Heart right ventricle (tissue), 16 donors: ENCODE measurements around the gene MTG2. TPM values are rescaled to one million over a fixed set of nuclear protein-coding genes. Genes with fewer than 3 reads are reported as not detected.

Experiments used
- ATAC-seq, 8 donors: fragments of 200-7000 bp; cut with Tn5 transposase; one replicate each; pipeline ENCODE4 v1.9.1; 2020; ENCODE audit warnings: mild to moderate bottlenecking in 8 of 8, moderate library complexity in 8 of 8, moderate number of reproducible peaks in 1 of 8
- DNase-seq, 2 donors: peaks; one replicate each; pipeline ENCODE4 v3.0.0-alpha.2; 2020
- H3K27ac ChIP-seq, 10 donors: fragments of 200-600 bp; sonication (generic) in 2 of 10; one replicate each; pipeline versions ENCODE4 v1.5.0 to v1.8.0; 2020 to 2022; ENCODE audit warnings: mild to moderate bottlenecking in 3 of 10
- H3K27me3 ChIP-seq, 7 donors: fragments of 200-600 bp; one replicate each; pipeline ENCODE4 v1.8.0; 2021 to 2022; ENCODE audit warnings: mild to moderate bottlenecking in 2 of 7
- H3K36me3 ChIP-seq, 9 donors: fragments of 200-600 bp; sonication (generic) in 1 of 9; one replicate each; pipeline versions ENCODE4 v1.5.0 to v1.8.0; 2020 to 2022; ENCODE audit warnings: mild to moderate bottlenecking in 2 of 9
- H3K4me1 ChIP-seq, 9 donors: fragments of 200-600 bp; sonication (generic) in 1 of 9; one replicate each; pipeline versions ENCODE4 v1.5.0 to v1.8.0; 2020 to 2022; ENCODE audit warnings: mild to moderate bottlenecking in 4 of 9
- H3K4me3 ChIP-seq, 10 donors: fragments of 200-600 bp; sonication (generic) in 2 of 10; one replicate each; pipeline versions ENCODE4 v1.5.0 to v1.8.0; 2020 to 2022; ENCODE audit warnings: mild to moderate bottlenecking in 7 of 10, moderate library complexity in 2 of 10
- H3K9me3 ChIP-seq, 11 donors: fragments of 200-600 bp in 10 of 11; sonication (generic) in 2 of 11; one replicate each; pipeline versions ENCODE4 v1.5.0 to v1.8.0; 2013 to 2022; ENCODE audit warnings: mild to moderate bottlenecking in 2 of 11, control low read depth in 1 of 11, moderate library complexity in 1 of 11
- WGBS, 2 donors: extraction: QIAGEN DNeasy Blood & Tissue Kit; methylation state at CpG; one replicate each; pipeline ENCODE4 v1.1.7; 2013; ENCODE audit warnings: inconsistent platforms in 1 of 2; 5-methylcytosine and 5-hydroxymethylcytosine counted together
- intact Hi-C, 10 donors: fragments of 100-400 bp; cut with DNase I; formaldehyde crosslinking; loops; one replicate each; pipeline versions ENCODE4 v1.11.1 to v1.14.2; 2022
- polyA plus RNA-seq, 2 donors: library from polyadenylated mRNA; stranded (reverse); fragments of 200-250 nt; gene quantifications; one replicate each; pipeline ENCODE4 v1.2.3, GENCODE V29; 2013
- total RNA-seq, 10 donors: library from RNA; stranded (reverse); fragmentation: NEBNext Ultra II Directional in 3 of 10; extraction: Animal tissue kit (Norgen Biotek cat#: 25700) in 3 of 10; gene quantifications; one replicate each; pipeline versions ENCODE4 v1.2.1 to v1.2.4, GENCODE V29; 2021 to 2023
- TF ChIP-seq, protein P1 (sequence below), 9 donors: fragments of 200-600 bp; sonication (generic) in 2 of 9; IDR thresholded peaks; one replicate each; pipeline versions ENCODE4 v1.5.0 to v1.8.0; 2021 to 2022; ENCODE audit warnings: antibody characterized with exemption in 9 of 9, mild to moderate bottlenecking in 5 of 9, moderate library complexity in 1 of 9
- donor health status: Arrhythmogenic right ventricular cardiomyopathy.
- donor health status: ischemic (EF 13 %, LVEDD 7.1; RV severe dilation, severe dysfunction).
- donor health status: healthy with polysubstance abuse.
- donor health status: DM: no; HTN: yes; CAD: no.
- donor health status: DM: no; HTN: no; CAD: no.
- donor health status: ischemic (EF 25% LVEDD 6.9; RV normal size, moderate dysfunction).
- donor health status: ischemic (EF 25% LVEDD 5.7; RV mildly dilated, moderate dysfunction).
- donor health status: healthy.
- donor health status: DM: yes; HTN: yes; CAD: no.
- donor health status: Ischemic cardiomyopathy.
- donor health status: ischemic (EF 35%, LVEDD 5.7; RV mildly dilated, moderate dysfunction).
- donor health status: nonischemic (EF 11% LVEDD 7.7; RV severe dilation, severe dysfunction).
- donor health status: DM: yes; HTN: yes; CAD: no.
- donor health status: PGD.
- donor health status: ischemic (EF 29% LVEDD 5.4; RV normal size, mild dysfunction).
- donor health status: nonischemic (EF 23%, LVEDD 6.1; RV moderate dilation, normal function).

The MTG2 gene
- total and polyA plus RNA-seq, 12 donors, result 21.5 to 55.5 (median 28.2) TPM

DNA sequence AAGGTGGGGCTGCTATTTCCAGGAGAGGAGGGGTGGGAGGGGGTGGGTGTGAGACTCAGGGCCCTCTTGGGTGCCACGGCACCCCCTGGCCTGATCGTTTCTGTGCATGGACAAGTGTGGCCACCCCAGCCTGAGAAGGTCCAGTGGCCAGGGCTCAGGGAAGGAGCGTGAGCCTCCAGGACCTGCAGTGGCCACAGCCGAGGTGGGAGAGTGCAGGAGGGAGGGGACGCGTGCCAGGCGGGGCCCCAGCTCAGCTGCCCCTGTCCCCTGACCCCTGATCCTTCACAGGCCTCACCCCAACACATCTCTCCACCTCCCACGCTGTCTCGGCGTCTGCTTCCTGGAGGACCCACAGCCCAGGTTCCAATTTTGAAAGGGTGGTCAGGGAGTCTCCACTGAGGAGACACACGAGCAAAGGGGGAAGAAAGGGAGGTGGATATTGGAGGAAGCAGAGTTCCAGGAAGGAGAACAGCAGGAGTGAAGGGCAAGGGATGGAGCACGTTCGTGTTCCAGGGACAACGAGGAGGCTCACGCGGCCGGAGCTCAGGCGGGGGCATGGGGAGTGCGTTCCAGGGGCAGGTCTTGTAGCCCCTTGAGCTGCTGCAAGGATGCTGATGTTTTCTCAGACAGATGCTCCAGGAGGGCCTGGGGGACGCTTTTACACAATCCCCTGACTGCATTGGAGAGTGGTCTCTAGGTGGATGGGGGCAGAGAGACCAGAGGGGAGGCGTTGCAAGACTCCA lies 41.5 kb downstream of the MTG2 start:
- DNase-seq, result no peak
- ATAC-seq, result no peak
- Histone ChIP-seq H3K27me3 (peaks cover 20 to 70% (median 53%) of the 10 kb centered on the region in 7 donors), H3K9me3 (no peaks in the 10 kb centered on the region), H3K27ac (no peak overlapping the region), H3K4me1 (peaks cover 3 to 17% (median 10%) of the 10 kb centered on the region in 9 donors), H3K36me3 (no peaks in the 10 kb centered on the region), H3K4me3 (no peak overlapping the region)
- intact Hi-C loops, result no loop called here
- 61 to 66% methylated on average over 21 of the region's 21 CpGs for WGBS, 2 donors
- TF ChIP-seq, protein P1, sequence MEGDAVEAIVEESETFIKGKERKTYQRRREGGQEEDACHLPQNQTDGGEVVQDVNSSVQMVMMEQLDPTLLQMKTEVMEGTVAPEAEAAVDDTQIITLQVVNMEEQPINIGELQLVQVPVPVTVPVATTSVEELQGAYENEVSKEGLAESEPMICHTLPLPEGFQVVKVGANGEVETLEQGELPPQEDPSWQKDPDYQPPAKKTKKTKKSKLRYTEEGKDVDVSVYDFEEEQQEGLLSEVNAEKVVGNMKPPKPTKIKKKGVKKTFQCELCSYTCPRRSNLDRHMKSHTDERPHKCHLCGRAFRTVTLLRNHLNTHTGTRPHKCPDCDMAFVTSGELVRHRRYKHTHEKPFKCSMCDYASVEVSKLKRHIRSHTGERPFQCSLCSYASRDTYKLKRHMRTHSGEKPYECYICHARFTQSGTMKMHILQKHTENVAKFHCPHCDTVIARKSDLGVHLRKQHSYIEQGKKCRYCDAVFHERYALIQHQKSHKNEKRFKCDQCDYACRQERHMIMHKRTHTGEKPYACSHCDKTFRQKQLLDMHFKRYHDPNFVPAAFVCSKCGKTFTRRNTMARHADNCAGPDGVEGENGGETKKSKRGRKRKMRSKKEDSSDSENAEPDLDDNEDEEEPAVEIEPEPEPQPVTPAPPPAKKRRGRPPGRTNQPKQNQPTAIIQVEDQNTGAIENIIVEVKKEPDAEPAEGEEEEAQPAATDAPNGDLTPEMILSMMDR (IDR thresholded peaks at IDR 0.05), result no peak

DNA sequence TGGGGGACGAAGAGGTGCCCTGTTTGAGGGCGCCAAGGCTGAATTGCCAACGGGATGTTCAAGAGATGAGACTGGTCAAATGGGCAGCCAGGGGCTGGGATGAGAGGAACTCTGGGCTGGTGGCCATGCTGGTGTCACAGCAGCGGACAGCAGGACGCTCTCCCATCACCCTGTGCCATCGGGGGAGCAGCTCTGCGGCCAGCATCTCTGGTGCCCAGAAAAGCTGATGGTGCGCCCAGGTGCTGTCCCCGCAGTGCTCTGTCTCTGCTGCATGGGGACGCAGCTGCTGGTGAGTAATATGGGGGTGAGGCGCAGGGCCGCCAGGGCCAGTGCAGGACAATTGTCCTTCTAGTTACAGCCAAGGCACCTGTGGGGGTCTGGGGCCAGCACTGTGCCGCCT lies 42.2 kb downstream of the MTG2 start:
- peaks cover 20 to 66% (median 49%) of the 10 kb centered on the region in 7 donors for H3K27me3 ChIP-seq

DNA sequence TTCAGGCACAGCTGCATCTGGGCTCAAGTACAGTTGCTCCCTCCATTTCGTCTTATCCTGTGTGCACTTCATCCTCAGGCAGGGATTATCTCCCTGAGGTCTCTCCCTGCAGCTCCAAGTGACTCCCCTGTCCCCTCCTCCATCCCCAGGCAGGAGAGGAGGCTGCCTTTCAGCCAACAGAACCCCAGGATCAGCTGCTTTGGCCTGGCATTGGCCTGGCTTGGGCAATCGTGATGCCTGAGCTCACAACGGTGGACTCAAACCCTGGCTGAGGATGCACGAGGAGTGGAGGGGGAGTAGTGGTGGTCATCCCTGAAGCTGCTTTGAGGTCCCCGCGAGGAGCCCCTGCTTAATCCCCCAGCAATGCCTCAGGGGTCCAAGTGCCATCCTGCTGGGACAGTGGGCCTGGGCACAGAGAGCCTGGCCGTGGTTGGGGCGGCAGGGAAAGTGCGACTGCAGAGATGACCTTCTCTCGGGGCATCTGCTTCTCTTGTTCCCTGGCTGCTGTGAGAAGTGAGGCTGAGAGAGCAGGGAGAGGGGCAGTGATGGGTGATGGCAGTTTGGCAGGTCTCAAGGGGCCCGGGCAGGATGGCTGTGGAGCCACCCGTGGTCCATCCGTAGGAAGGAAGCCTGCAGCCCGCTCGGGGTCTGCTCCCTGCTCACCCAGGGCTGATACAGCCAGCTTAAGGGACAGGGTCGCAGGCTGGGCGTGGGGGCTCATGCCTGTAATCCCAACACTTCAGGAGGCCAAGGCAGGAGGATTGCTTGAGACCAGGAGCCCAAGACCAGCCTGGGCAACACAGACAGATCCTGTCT lies 43.2 kb downstream of the MTG2 start:
- H3K4me1 ChIP-seq, result peaks cover 0 to 5% (median under 1%) of the 10 kb centered on the region in 9 donors
- no peak for DNase-seq
- TF ChIP-seq, protein P1 (IDR thresholded peaks at IDR 0.05), result no peak
- H3K36me3 ChIP-seq, result no peaks in the 10 kb centered on the region
- H3K27me3 ChIP-seq, result peaks cover 14 to 58% (median 41%) of the 10 kb centered on the region in 7 donors
- intact Hi-C loops, result no loop called here
- ATAC-seq, result no peak
- H3K27ac ChIP-seq, result no peak overlapping the region
- H3K4me3 ChIP-seq, result no peak overlapping the region
- no peaks in the 10 kb centered on the region for H3K9me3 ChIP-seq
- WGBS, 2 donors, result 74 to 81% methylated on average over 17 of the region's 17 CpGs

More for the DNA sequence above, 42.2 kb downstream of the MTG2 start:
- DNase-seq (no peak), ATAC-seq (no peak)
- Histone ChIP-seq H3K9me3 (no peaks in the 10 kb centered on the region), H3K36me3 (no peaks in the 10 kb centered on the region), H3K27ac (no peak overlapping the region), H3K4me3 (no peak overlapping the region), H3K4me1 (peaks cover 3 to 13% (median 8%) of the 10 kb centered on the region in 9 donors)
- 91 to 92% methylated on average over 13 of the region's 13 CpGs for WGBS, 2 donors
- TF ChIP-seq, protein P1 (IDR thresholded peaks at IDR 0.05), result no peak
- intact Hi-C loops, result no loop called here

DNA sequence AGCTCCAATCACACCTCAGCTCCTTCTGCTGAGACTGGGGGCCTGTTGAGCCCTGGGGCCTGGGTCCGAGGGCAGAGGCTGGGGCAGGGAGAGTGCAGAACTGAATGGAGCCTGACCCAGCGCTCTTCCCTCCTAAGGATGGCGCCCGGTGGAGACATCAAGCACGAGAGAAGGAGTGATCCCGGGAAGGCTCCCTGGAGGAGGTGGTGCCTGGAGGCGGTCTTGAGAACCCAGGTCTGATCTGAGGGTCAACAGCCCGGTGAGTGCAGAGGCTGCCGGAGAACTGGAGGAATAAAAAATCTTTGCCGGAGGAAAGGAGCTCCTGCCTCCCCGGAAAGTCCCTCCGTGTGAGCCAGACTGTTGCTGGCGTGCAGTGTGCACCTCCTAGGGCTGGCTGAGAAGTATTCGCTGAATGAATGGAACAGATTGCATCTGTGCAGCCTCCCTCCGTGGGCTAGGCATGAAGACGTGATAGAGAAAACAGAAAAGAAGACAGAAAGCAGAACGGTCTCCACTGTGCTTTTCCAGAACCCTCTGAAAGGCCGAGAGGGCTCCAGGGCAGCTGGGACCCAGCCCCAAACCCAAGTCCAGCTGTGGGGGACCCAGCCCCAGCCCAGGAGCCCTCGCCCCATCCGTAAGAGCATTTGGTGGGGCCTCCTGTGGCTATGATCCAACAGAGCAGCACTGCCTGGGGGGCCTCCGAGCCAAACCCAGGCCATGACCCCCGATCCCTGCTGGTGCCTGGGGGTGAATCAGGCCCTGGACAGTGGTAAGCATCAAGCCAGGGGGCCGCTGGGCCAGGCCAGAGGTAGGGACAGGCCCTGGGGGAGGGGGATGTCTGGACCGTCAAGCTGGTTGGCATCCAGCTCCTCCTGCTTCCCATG lies 44.1 kb downstream of the MTG2 start:
- peaks cover 0 to 3% (median 0%) of the 10 kb centered on the region in 9 donors for H3K4me1 ChIP-seq
- intact Hi-C loops, result no loop called here
- TF ChIP-seq, protein P1 (IDR thresholded peaks at IDR 0.05), result no peak
- H3K9me3 ChIP-seq, result no peaks in the 10 kb centered on the region
- ATAC-seq (no peak), DNase-seq (no peak)
- no peak overlapping the region for H3K4me3 ChIP-seq
- 71 to 72% methylated on average over 24 of the region's 24 CpGs for WGBS, 2 donors
- no peak overlapping the region for H3K27ac ChIP-seq
- H3K27me3 ChIP-seq, result peaks cover 8 to 49% (median 32%) of the 10 kb centered on the region in 7 donors
- H3K36me3 ChIP-seq, result no peaks in the 10 kb centered on the region
